Endothelial cell of umbilical vein (primary cell): Measurements from ENCODE around the gene SLC12A8. TPM values are rescaled to one million over a fixed set of nuclear protein-coding genes. Genes with fewer than 3 reads are reported as not detected.

Source experiments
- BruUV-seq: library from RNA; stranded (reverse); fragments of 400-500 nt; replicated peaks from 2 replicates; lab custom pipeline; 2021; lab: Mats Ljungman, UMichigan
- CTCF ChIA-PET: fragments of 300-600, 350-600 bp; sonication (Branson Sonifier 250); formaldehyde crosslinking; loops from one replicate; lab custom pipeline; 2021; ENCODE audit warnings: antibody characterized with exemption, inconsistent platforms; lab: Charles Lee
- POLR2A ChIA-PET: fragments of 300-600, 350-600 bp; sonication (Branson Sonifier 250); formaldehyde crosslinking; loops from one replicate; lab custom pipeline; 2021; ENCODE audit warnings: antibody characterized with exemption, inconsistent platforms; lab: Charles Lee
- DNase-seq: peaks from one replicate; pipeline ENCODE4 v3.0.0-alpha.2; 2011; ENCODE audit warnings: low read depth, low spot score
- FAIRE-seq: peaks from 2 replicates; lab custom pipeline; 2011; peaks lifted over from hg19 to GRCh38; lab: Jason Lieb, UNC
- H2AFZ ChIP-seq: 2 replicates; pipeline ENCODE4 v1.6.0; 2012; ENCODE audit warnings: low read depth, low read length, control low read depth, inconsistent platforms
- H3K27ac ChIP-seq: 2 replicates; pipeline ENCODE4 v1.5.1; 2011; ENCODE audit warnings: low read depth, mild to moderate bottlenecking, control low read depth, low read length, moderate library complexity; ENCODE audit not compliant: insufficient read depth
- H3K27me3 ChIP-seq, 2 experiments: 2 replicates each; pipeline versions ENCODE4 v1.6.0 to v1.6.1; 2011; ENCODE audit warnings: low read length in 2 of 2, mixed read lengths in 1 of 2; ENCODE audit not compliant: control insufficient read depth in 2 of 2, insufficient read depth in 2 of 2
- H3K36me3 ChIP-seq, 2 experiments: 2 replicates in 1 of 2; 3 replicates in 1 of 2; pipeline ENCODE4 v1.5.1; 2011; ENCODE audit warnings: low read length in 2 of 2, mild to moderate bottlenecking in 1 of 2, moderate library complexity in 1 of 2; ENCODE audit not compliant: control insufficient read depth in 2 of 2, insufficient read depth in 2 of 2; ENCODE audit errors: extremely low read depth in 1 of 2
- H3K4me1 ChIP-seq: 3 replicates; pipeline ENCODE4 v1.5.1; 2011; ENCODE audit warnings: mild to moderate bottlenecking, low read length; ENCODE audit not compliant: control insufficient read depth, insufficient read depth; ENCODE audit errors: extremely low read depth
- H3K4me2 ChIP-seq: 2 replicates; pipeline ENCODE4 v1.6.1; 2011; ENCODE audit warnings: low read length, control low read depth, mixed read lengths; ENCODE audit not compliant: insufficient read depth
- H3K4me3 ChIP-seq, 3 experiments: fragments of 200-600 bp in 1 of 3; sonication (generic), shearing (Covaris generic) in 1 of 3; replicated peaks in 1 of 3; 2 replicates each; pipeline ENCODE4 v1.5.1; 2011 to 2016; ENCODE audit warnings: control low read depth in 3 of 3, low read length in 3 of 3, mild to moderate bottlenecking in 2 of 3, inconsistent platforms in 1 of 3, low read depth in 1 of 3, moderate library complexity in 1 of 3; ENCODE audit not compliant: insufficient read depth in 1 of 3
- H3K79me2 ChIP-seq: 2 replicates; pipeline ENCODE4 v1.6.0; 2012; ENCODE audit warnings: low read length, inconsistent platforms; ENCODE audit not compliant: control insufficient read depth, insufficient read depth
- H3K9ac ChIP-seq: replicated peaks from 2 replicates; pipeline ENCODE3; 2011; ENCODE audit warnings: low read length, control low read depth; ENCODE audit not compliant: insufficient read depth; ENCODE audit errors: extremely low read depth
- H3K9me1 ChIP-seq: replicated peaks from 3 replicates; pipeline ENCODE4 v1.6.0; 2011; ENCODE audit warnings: mild to moderate bottlenecking, low read length; ENCODE audit not compliant: control insufficient read depth, insufficient read depth; ENCODE audit errors: extremely low read depth
- H3K9me3 ChIP-seq: replicated peaks from 2 replicates; pipeline ENCODE4 v1.5.1; 2012; ENCODE audit warnings: low read length, inconsistent platforms; ENCODE audit not compliant: control insufficient read depth, insufficient read depth
- H4K20me1 ChIP-seq: replicated peaks from 2 replicates; pipeline ENCODE3; 2011; ENCODE audit warnings: mild to moderate bottlenecking, low read length; ENCODE audit not compliant: control insufficient read depth, insufficient read depth; ENCODE audit errors: extremely low read depth
- CTCF ChIP-seq, 2 donors: IDR thresholded peaks; 1 replicate in 1 of 2; 2 replicates in 1 of 2; pipeline ENCODE4 v1.5.1; 2011; ENCODE audit warnings: low read length in 2 of 2, mild to moderate bottlenecking in 2 of 2, moderate library complexity in 2 of 2, control low read depth in 1 of 2, inconsistent platforms in 1 of 2, low read depth in 1 of 2; ENCODE audit not compliant: insufficient read depth in 1 of 2; ENCODE audit errors: extremely low read depth in 1 of 2
- EZH2 ChIP-seq: IDR thresholded peaks from 2 replicates; pipeline ENCODE4 v1.6.1; 2012; ENCODE audit warnings: borderline replicate concordance, low read depth, mild to moderate bottlenecking, moderate library complexity, low read length, inconsistent platforms; ENCODE audit not compliant: severe bottlenecking
- FOS ChIP-seq: IDR thresholded peaks from 2 replicates; pipeline ENCODE4 v1.6.1; 2011; ENCODE audit warnings: mild to moderate bottlenecking, low read length, moderate library complexity, borderline replicate concordance; ENCODE audit not compliant: insufficient read depth
- GATA2 ChIP-seq: IDR thresholded peaks from 2 replicates; pipeline ENCODE4 v1.7.0; 2011; ENCODE audit warnings: low read depth, mild to moderate bottlenecking, moderate library complexity, mixed read lengths, low read length; ENCODE audit not compliant: insufficient read length, insufficient read depth
- JUN ChIP-seq: IDR thresholded peaks from 2 replicates; pipeline ENCODE4 v1.6.1; 2011; ENCODE audit warnings: borderline replicate concordance, low read depth; ENCODE audit not compliant: insufficient read length, insufficient read depth
- MAX ChIP-seq: IDR thresholded peaks from 2 replicates; pipeline ENCODE4 v1.6.1; 2011; ENCODE audit not compliant: insufficient read depth, insufficient read length
- MYC ChIP-seq: IDR thresholded peaks from one replicate; pipeline ENCODE4 v1.6.1; 2011; ENCODE audit warnings: mild to moderate bottlenecking, low read depth, low read length
- POLR2A ChIP-seq: IDR thresholded peaks from 2 replicates; pipeline ENCODE4 v1.6.1; 2012; ENCODE audit warnings: low read depth, mild to moderate bottlenecking, control low read depth, low read length
- POLR2AphosphoS5 ChIP-seq: IDR thresholded peaks from 2 replicates; pipeline ENCODE4 v1.6.1; 2012; ENCODE audit warnings: low read depth, mild to moderate bottlenecking, control low read depth, low read length, moderate library complexity; ENCODE audit not compliant: insufficient read depth
- dilution Hi-C: fragments of 300-500 bp; cut with MboI; formaldehyde crosslinking; loops from one replicate; pipeline ENCODE4 v1.15.0; 2019; ENCODE audit warnings: low sequenced_read_pairs; ENCODE audit not compliant: extremely low pct_ligation_motif_present
- intact Hi-C: fragments of 100-400 bp; cut with micrococcal nuclease; formaldehyde crosslinking; loops from one replicate; pipeline ENCODE4 v1.10.0; 2022
- polyA plus RNA-seq, 4 experiments: library from polyadenylated mRNA; depleted of rRNA in 3 of 4; stranded (reverse) in 3 of 4; unstranded in 1 of 4; fragments of >200 nt; gene quantifications; 2 replicates each; pipeline versions ENCODE4 v1.2.1 to v1.2.3, GENCODE V29; 2011 to 2012; ENCODE audit warnings: missing spikeins in 1 of 4
- total RNA-seq: library from RNA; stranded (reverse); gene quantifications from 2 replicates; pipeline ENCODE4 v1.2.3, GENCODE V29; 2021

The SLC12A8 gene
- total and polyA plus RNA-seq, 2 donors (not counting 3 experiments of a cell fraction or from before 2014, with no cell fraction given): 0.86 to 0.90 TPM

- Histone ChIP-seq H3K36me3 (no peaks in the 10 kb centered on the region), H3K79me2 (no peaks in the 10 kb centered on the region), H3K27me3 (no peaks in the 10 kb centered on the region), H3K9me1 (no peaks in the 10 kb centered on the region), H3K9ac (no peak overlapping the region), H3K27ac (no peak overlapping the region), H3K4me1 (no peaks in the 10 kb centered on the region), H3K9me3 (no peaks in the 10 kb centered on the region), H3K4me3 (no peak overlapping the region), H3K4me2 (no peak overlapping the region), H2AFZ (no peak overlapping the region), H4K20me1 (peaks cover 2% of the 10 kb centered on the region)
- BruUV-seq: no TSS peak
- DNase-seq (no peak), FAIRE-seq (no peak)
- ChIA-PET CTCF (no interaction called here), POLR2A (no interaction called here)
- intact Hi-C loops: no loop called here
- dilution Hi-C loops: no loop called here
- TF ChIP-seq POLR2A (no peak), FOS (no peak), MYC (no peak), EZH2 (no peak), CTCF (IDR thresholded peaks at IDR 0.05; ENCODE audit: extremely low read depth in 1 of 2, insufficient read depth in 1 of 2, low read depth in 1 of 2, low read length in 2 of 2) (no peak), MAX (no peak), JUN (no peak), GATA2 (no peak), POLR2AphosphoS5 (no peak)
These were observed 33.0 kb upstream of the SLC12A8 start for GRCh38 chr3:125245521-125245920.
